Mesothelial cell of epicardium (in vitro differentiated cells): ENCODE data around the gene NDUFC2. TPM values are rescaled to one million over a fixed set of nuclear protein-coding genes. Genes with fewer than 3 reads are reported as not detected.
"Not testable (repeated sequence)": the region's sequence is repeated elsewhere in the genome, so short reads cannot be mapped to it uniquely, and the experiment has no call there.

ENCODE experiments used
- DNase-seq, 2 experiments: peaks; one replicate each; pipeline ENCODE4 v3.0.0; 2021; ENCODE audit warnings: low spot score in 2 of 2; ENCODE audit not compliant: unreplicated experiment in 2 of 2
- H3K27ac Mint-ChIP-seq: 2 replicates; pipeline ENCODE4 v1.8.0; 2021; ENCODE audit warnings: mixed read lengths
- H3K27me3 Mint-ChIP-seq: 2 replicates; pipeline ENCODE4 v1.8.0; 2021; ENCODE audit warnings: low read depth, mixed read lengths
- H3K36me3 Mint-ChIP-seq: 2 replicates; pipeline ENCODE4 v1.8.0; 2021; ENCODE audit warnings: mixed read lengths
- H3K4me1 Mint-ChIP-seq: 2 replicates; pipeline ENCODE4 v1.8.0; 2021; ENCODE audit warnings: mixed read lengths
- H3K4me3 Mint-ChIP-seq: 2 replicates; pipeline ENCODE4 v1.8.0; 2021; ENCODE audit warnings: mild to moderate bottlenecking, moderate library complexity, mixed read lengths
- H3K9me3 Mint-ChIP-seq: 2 replicates; pipeline ENCODE4 v1.8.0; 2021; ENCODE audit warnings: mixed read lengths
- total RNA-seq: library from RNA; stranded (reverse); gene quantifications from 3 replicates; pipeline ENCODE4 v1.2.1, GENCODE V29; 2021
- TF ChIP-seq, protein P1 (sequence below): fragments of 200-600 bp; sonication (generic); IDR thresholded peaks from one replicate; pipeline ENCODE4 v1.5.0; 2021; ENCODE audit warnings: antibody characterized with exemption; ENCODE audit not compliant: unreplicated experiment

NDUFC2 gene
- total RNA-seq, 1 donor from 2014 or later = 169 TPM

DNA sequence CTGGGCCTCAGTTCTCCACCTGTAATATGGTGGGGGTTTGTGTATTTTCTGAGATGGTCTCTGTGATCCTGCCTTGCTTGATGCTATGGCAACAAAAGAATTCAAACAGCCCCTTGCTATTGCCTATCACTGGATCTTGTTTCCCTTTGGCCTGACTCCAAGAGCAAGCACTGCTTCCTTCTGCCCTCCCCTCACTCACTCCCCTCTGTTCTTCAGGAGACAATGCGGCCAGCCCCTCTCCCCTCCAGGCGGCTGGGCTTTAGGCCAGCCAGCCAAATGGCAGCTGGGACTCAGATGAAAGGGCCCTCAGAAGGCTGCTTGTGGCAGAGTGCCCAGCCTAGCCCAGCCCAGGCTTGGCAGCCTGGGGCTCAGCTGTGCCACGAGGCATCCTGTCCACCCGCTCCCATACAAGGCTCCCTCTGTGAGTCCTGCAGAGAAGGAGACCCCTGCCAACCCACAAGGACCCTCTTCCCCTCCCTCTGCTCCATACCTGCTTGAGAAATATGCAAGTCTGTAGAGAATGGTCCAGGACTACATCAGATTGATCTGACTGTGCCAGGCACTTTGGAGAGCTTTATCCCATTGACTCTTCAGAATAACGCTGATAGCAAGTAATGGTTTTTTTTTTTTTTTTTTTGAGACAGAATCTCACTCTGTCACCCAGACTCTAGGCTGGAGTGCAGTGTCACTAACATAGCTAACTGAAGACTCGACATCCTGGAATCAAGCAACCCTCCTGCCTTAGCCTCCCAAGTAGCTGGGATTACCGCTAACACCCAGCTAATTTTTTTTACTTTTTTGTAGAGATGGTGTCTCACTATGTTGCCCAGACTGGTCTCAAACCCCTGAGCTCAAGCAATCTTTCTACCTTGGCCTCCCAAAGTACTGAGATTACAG is 49.0 kb downstream of the NDUFC2 start:
- TF ChIP-seq, protein P1, sequence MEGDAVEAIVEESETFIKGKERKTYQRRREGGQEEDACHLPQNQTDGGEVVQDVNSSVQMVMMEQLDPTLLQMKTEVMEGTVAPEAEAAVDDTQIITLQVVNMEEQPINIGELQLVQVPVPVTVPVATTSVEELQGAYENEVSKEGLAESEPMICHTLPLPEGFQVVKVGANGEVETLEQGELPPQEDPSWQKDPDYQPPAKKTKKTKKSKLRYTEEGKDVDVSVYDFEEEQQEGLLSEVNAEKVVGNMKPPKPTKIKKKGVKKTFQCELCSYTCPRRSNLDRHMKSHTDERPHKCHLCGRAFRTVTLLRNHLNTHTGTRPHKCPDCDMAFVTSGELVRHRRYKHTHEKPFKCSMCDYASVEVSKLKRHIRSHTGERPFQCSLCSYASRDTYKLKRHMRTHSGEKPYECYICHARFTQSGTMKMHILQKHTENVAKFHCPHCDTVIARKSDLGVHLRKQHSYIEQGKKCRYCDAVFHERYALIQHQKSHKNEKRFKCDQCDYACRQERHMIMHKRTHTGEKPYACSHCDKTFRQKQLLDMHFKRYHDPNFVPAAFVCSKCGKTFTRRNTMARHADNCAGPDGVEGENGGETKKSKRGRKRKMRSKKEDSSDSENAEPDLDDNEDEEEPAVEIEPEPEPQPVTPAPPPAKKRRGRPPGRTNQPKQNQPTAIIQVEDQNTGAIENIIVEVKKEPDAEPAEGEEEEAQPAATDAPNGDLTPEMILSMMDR = no peak
- Mint-ChIP-seq H3K27me3 (no peaks in the 10 kb centered on the region), H3K27ac (peak overlapping the region; percentile 98), H3K9me3 (no peaks in the 10 kb centered on the region), H3K36me3 (no peaks in the 10 kb centered on the region), H3K4me3 (peak overlapping the region; percentile 13), H3K4me1 (peaks cover 38% of the 10 kb centered on the region)
- peak; percentile 67 to 78 for DNase-seq

GRCh38 chr11:78028423-78028822 is 51.2 kb downstream of the NDUFC2 start:
- not testable (repeated sequence) for DNase-seq, H3K9me3 Mint-ChIP-seq, H3K27me3 Mint-ChIP-seq, H3K36me3 Mint-ChIP-seq, H3K4me3 Mint-ChIP-seq
- Mint-ChIP-seq H3K27ac (peak overlapping the region; percentile 67), H3K4me1 (peaks cover 43% of the 10 kb centered on the region)

GRCh38 chr11:78027759-78028158 is 51.9 kb downstream of the NDUFC2 start:
- H3K4me1 Mint-ChIP-seq = peaks cover 45% of the 10 kb centered on the region
- TF ChIP-seq, protein P1 = no peak
- no peak overlapping the region for H3K4me3 Mint-ChIP-seq
- H3K36me3 Mint-ChIP-seq = no peaks in the 10 kb centered on the region
- H3K27me3 Mint-ChIP-seq = no peaks in the 10 kb centered on the region
- no peak for DNase-seq
- no peak overlapping the region for H3K27ac Mint-ChIP-seq
- no peaks in the 10 kb centered on the region for H3K9me3 Mint-ChIP-seq

- Mint-ChIP-seq H3K27ac (no peak overlapping the region), H3K4me3 (no peak overlapping the region), H3K36me3 (no peaks in the 10 kb centered on the region), H3K4me1 (peaks cover 48% of the 10 kb centered on the region), H3K27me3 (no peaks in the 10 kb centered on the region), H3K9me3 (no peaks in the 10 kb centered on the region)
- no peak for DNase-seq
- TF ChIP-seq, protein P1 = no peak
Observed at GRCh38 chr11:78025378-78025777, 54.3 kb downstream of the NDUFC2 start.

DNA sequence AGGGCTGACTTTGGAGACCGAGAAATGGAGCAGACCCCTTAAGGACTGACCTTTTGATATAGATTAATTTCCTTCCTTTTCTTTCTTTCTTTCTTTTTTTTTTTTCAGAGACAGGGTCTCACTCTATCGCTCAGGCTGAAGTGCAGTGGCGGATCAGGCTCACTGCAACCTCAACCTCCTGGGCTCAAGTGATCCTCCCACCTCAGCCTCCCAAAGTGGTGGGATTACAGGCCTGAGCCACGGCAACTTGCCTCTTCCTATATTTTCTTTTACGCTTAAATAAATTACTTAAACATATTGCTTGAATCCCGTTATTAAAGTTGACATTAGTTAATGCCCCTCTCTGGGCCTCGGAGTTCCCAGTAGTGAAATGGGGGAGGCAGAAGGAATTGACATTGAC is 56.2 kb downstream of the NDUFC2 start:
- no peaks in the 10 kb centered on the region for H3K36me3 Mint-ChIP-seq
- H3K27me3 Mint-ChIP-seq = no peaks in the 10 kb centered on the region
- H3K4me3 Mint-ChIP-seq = peak overlapping the region; percentile 75
- TF ChIP-seq, protein P1 = no peak
- no peaks in the 10 kb centered on the region for H3K9me3 Mint-ChIP-seq
- H3K4me1 Mint-ChIP-seq = peaks cover 44% of the 10 kb centered on the region
- peak overlapping the region; percentile 95 for H3K27ac Mint-ChIP-seq
- DNase-seq = no peak
